ENCODE measurements around the gene BBS12.
A peak's percentile ranks its signal among the peaks of the same experiment; 100 is the strongest.
"Not testable (repeated sequence)": the region's sequence is repeated elsewhere in the genome, so short reads cannot be mapped to it uniquely, and the experiment has no call there.

BBS12 gene

GRCh38 chr4:122766353-122766705, 33.8 kb downstream of the BBS12 start:
- DNase-seq: no peak

- no peak for DNase-seq
Observed at GRCh38 chr4:122766950-122767349, 34.4 kb downstream of the BBS12 start.

GRCh38 chr4:122771724-122772123, 39.2 kb downstream of the BBS12 start:
- no peak for DNase-seq

- DNase-seq: no peak
Observed at GRCh38 chr4:122772311-122772710, 39.8 kb downstream of the BBS12 start.

GRCh38 chr4:122772986-122773385, 40.5 kb downstream of the BBS12 start:
- no peak for DNase-seq

- DNase-seq: no peak
Observed at GRCh38 chr4:122775039-122775438, 42.5 kb downstream of the BBS12 start.

- DNase-seq: no peak
Observed at GRCh38 chr4:122775987-122776836, 43.7 kb downstream of the BBS12 start.

GRCh38 chr4:122776916-122777315, 44.4 kb downstream of the BBS12 start:
- no peak for DNase-seq

GRCh38 chr4:122777846-122778673, 45.6 kb downstream of the BBS12 start:
- no peak for DNase-seq

GRCh38 chr4:122781486-122781885, 49.0 kb downstream of the BBS12 start:
- no peak for DNase-seq

- no peak for DNase-seq
Observed at GRCh38 chr4:122783301-122784215, 51.1 kb downstream of the BBS12 start.

GRCh38 chr4:122784261-122784660, 51.8 kb downstream of the BBS12 start:
- no peak for DNase-seq

GRCh38 chr4:122785099-122785498, 52.6 kb downstream of the BBS12 start:
- DNase-seq: no peak

- DNase-seq: peak; percentile 13
Observed at GRCh38 chr4:122786296-122786695, 53.8 kb downstream of the BBS12 start.

GRCh38 chr4:122786920-122787319, 54.4 kb downstream of the BBS12 start:
- not testable (repeated sequence) for DNase-seq

- no peak for DNase-seq
Observed at GRCh38 chr4:122787940-122788339, 55.4 kb downstream of the BBS12 start.

GRCh38 chr4:122788935-122789334, 56.4 kb downstream of the BBS12 start:
- DNase-seq: no peak

- DNase-seq: no peak
Observed at GRCh38 chr4:122793811-122794210, 61.3 kb downstream of the BBS12 start.
